ENCODE measurements around the gene RAB11FIP4.
"Not testable (repeated sequence)": the region's sequence is repeated elsewhere in the genome, so short reads cannot be mapped to it uniquely, and the experiment has no call there.

The RAB11FIP4 gene

GRCh38 chr17:31391496-31391949 lies at the start of gene RAB11FIP4:
TSS of gene RAB11FIP4 (plus strand) at chr17:31391675. CDS start at chr17:31391853, 178 bp downstream.
- no peak for DNase-seq

GRCh38 chr17:31345191-31345747 lies 46.2 kb upstream of the RAB11FIP4 start:
- DNase-seq: not testable (repeated sequence)

GRCh38 chr17:31349454-31349853 lies 42.0 kb upstream of the RAB11FIP4 start:
- no peak for DNase-seq

- no peak for DNase-seq
These were observed 35.5 kb upstream of the RAB11FIP4 start for GRCh38 chr17:31355935-31356334.

- no peak for DNase-seq
These were observed 34.4 kb upstream of the RAB11FIP4 start for GRCh38 chr17:31357091-31357490.

- no peak for DNase-seq
These were observed 33.6 kb upstream of the RAB11FIP4 start for GRCh38 chr17:31357839-31358394.

GRCh38 chr17:31364012-31364411 lies 27.5 kb upstream of the RAB11FIP4 start:
- DNase-seq: no peak

GRCh38 chr17:31366088-31366487 lies 25.4 kb upstream of the RAB11FIP4 start:
- DNase-seq: no peak

GRCh38 chr17:31369266-31369665 lies 22.2 kb upstream of the RAB11FIP4 start:
- DNase-seq: no peak

GRCh38 chr17:31371511-31372097 lies 19.9 kb upstream of the RAB11FIP4 start:
- peak; percentile 28 for DNase-seq

GRCh38 chr17:31373150-31374093 lies 18.1 kb upstream of the RAB11FIP4 start:
- DNase-seq: no peak

- DNase-seq: no peak
These were observed 17.4 kb upstream of the RAB11FIP4 start for GRCh38 chr17:31374094-31374447.

GRCh38 chr17:31374503-31374902 lies 17.0 kb upstream of the RAB11FIP4 start:
- DNase-seq: no peak

- no peak for DNase-seq
These were observed 12.8 kb upstream of the RAB11FIP4 start for GRCh38 chr17:31378638-31379037.

- DNase-seq: no peak
These were observed 11.8 kb upstream of the RAB11FIP4 start for GRCh38 chr17:31379597-31380205.

- no peak for DNase-seq
These were observed 10.3 kb upstream of the RAB11FIP4 start for GRCh38 chr17:31381165-31381668.

GRCh38 chr17:31382668-31383275 lies 8.7 kb upstream of the RAB11FIP4 start:
- DNase-seq: not testable (repeated sequence)

GRCh38 chr17:31383488-31383887 lies 8.0 kb upstream of the RAB11FIP4 start:
- not testable (repeated sequence) for DNase-seq

- DNase-seq: no peak
These were observed 5.8 kb upstream of the RAB11FIP4 start for GRCh38 chr17:31385428-31386285.

GRCh38 chr17:31386542-31387075 lies 4.9 kb upstream of the RAB11FIP4 start:
- DNase-seq: no peak

- no peak for DNase-seq
These were observed 4.0 kb upstream of the RAB11FIP4 start for GRCh38 chr17:31387438-31387837.

All from femur (tissue), 1 donor.